Upper lobe of left lung (tissue), 4 donors: ENCODE measurements around the gene KMT2C.
"Not testable (repeated sequence)": the region's sequence is repeated elsewhere in the genome, so short reads cannot be mapped to it uniquely, and the experiment has no call there.

Experiments used
- POLR2AphosphoS5 ChIP-seq, 2 donors: sonication (generic); formaldehyde crosslinking; IDR thresholded peaks; one replicate each; pipeline ENCODE4 v1.5.1; 2017; ENCODE audit warnings: antibody characterized with exemption in 2 of 2
- TF ChIP-seq, protein P1 (sequence below), 6 experiments: fragments of 450-650 bp in 4 of 6; fragments of 200-600 bp in 2 of 6; sonication (generic) in 2 of 6; IDR thresholded peaks; one replicate each; pipeline ENCODE4 v1.5.1; 2016 to 2019; ENCODE audit warnings: antibody characterized with exemption in 6 of 6

- TF ChIP-seq, protein P1, sequence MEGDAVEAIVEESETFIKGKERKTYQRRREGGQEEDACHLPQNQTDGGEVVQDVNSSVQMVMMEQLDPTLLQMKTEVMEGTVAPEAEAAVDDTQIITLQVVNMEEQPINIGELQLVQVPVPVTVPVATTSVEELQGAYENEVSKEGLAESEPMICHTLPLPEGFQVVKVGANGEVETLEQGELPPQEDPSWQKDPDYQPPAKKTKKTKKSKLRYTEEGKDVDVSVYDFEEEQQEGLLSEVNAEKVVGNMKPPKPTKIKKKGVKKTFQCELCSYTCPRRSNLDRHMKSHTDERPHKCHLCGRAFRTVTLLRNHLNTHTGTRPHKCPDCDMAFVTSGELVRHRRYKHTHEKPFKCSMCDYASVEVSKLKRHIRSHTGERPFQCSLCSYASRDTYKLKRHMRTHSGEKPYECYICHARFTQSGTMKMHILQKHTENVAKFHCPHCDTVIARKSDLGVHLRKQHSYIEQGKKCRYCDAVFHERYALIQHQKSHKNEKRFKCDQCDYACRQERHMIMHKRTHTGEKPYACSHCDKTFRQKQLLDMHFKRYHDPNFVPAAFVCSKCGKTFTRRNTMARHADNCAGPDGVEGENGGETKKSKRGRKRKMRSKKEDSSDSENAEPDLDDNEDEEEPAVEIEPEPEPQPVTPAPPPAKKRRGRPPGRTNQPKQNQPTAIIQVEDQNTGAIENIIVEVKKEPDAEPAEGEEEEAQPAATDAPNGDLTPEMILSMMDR (IDR thresholded peaks at IDR 0.05), result not testable (repeated sequence)
- peak in 1 of 2 donors; percentile 5 for TF ChIP-seq POLR2AphosphoS5 (IDR thresholded peaks at IDR 0.05)
These were observed 1.1 kb downstream of the KMT2C start for GRCh38 chr7:152434511-152435383.
